ENCODE data around the gene TAL2.

The TAL2 gene

GRCh38 chr9:105639936-105640335, 22.3 kb upstream of the TAL2 start:
- Histone ChIP-seq H3K9me3 (ENCODE audit: control insufficient read depth, insufficient read depth, low read depth, low read length) (no peaks in the 10 kb centered on the region), H3K4me3 (ENCODE audit: low read depth, low read length) (no peak overlapping the region), H3K4me1 (ENCODE audit: control insufficient read depth, insufficient read depth, low read length) (no peaks in the 10 kb centered on the region), H3K36me3 (ENCODE audit: control insufficient read depth in 2 of 2, insufficient read depth in 1 of 2, low read length in 2 of 2) (peaks cover 0 to 1% of the 10 kb centered on the region in 2 experiments; a peak in 1 of 3 replicates), H3K27ac (ENCODE audit: extremely low read depth, low read depth, low read length) (no peak overlapping the region)
- CTCF ChIA-PET, result interaction anchor here (0.6 to 0.8 kb wide), 4 partner anchors 10 to 575 kb away, joined by 3 to 5 read pairs (median 4); no protein-coding TSS in a partner anchor
- TF ChIP-seq, protein P1, sequence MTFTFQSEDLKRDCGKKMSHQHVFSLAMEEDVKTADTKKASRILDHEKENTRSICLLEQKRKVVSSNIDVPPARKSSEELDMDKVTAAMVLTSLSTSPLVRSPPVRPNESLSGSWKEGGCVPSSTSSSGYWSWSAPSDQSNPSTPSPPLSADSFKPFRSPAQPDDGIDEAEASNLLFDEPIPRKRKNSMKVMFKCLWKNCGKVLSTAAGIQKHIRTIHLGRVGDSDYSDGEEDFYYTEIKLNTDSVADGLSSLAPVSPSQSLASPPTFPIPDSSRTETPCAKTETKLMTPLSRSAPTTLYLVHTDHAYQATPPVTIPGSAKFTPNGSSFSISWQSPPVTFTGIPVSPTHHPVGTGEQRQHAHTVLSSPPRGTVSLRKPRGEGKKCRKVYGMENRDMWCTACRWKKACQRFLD (tag by site-specific recombination; IDR thresholded peaks at IDR 0.05), result no peak
- TF ChIP-seq FEZF1 (tag by site-specific recombination; IDR thresholded peaks at IDR 0.05), result no peak
- no peak for TF ChIP-seq SP7 (tag by site-specific recombination; IDR thresholded peaks at IDR 0.05)
- TF ChIP-seq ZNF610 (tag by site-specific recombination; IDR thresholded peaks at IDR 0.05; ENCODE audit: borderline replicate concordance), result no peak
- TF ChIP-seq ZNF138 (tag by site-specific recombination; IDR thresholded peaks at IDR 0.05; ENCODE audit: borderline replicate concordance), result no peak
- TF ChIP-seq KLF1 (tag by site-specific recombination; IDR thresholded peaks at IDR 0.05), result no peak
- TF ChIP-seq ZNF10 (tag by site-specific recombination; IDR thresholded peaks at IDR 0.05), result no peak
- TF ChIP-seq ZNF274 (IDR thresholded peaks at IDR 0.05; ENCODE audit: low read length), result no peak
- no peak for TF ChIP-seq ZNF274 (tag by site-specific recombination; IDR thresholded peaks at IDR 0.05; ENCODE audit: borderline replicate concordance)
- TF ChIP-seq ZNF549 (tag by site-specific recombination; IDR thresholded peaks at IDR 0.05), result no peak
- TF ChIP-seq GFI1B (tag by site-specific recombination; IDR thresholded peaks at IDR 0.05), result no peak
- TF ChIP-seq PBX3 (CRISPR knock-in tag; IDR thresholded peaks at IDR 0.05), result no peak
- no peak for TF ChIP-seq ZNF670 (tag by site-specific recombination; IDR thresholded peaks at IDR 0.05; ENCODE audit: low read depth)
- no peak for TF ChIP-seq ZNF16 (tag by site-specific recombination; IDR thresholded peaks at IDR 0.05; ENCODE audit: low read depth)
- no peak for TF ChIP-seq MZF1 (tag by site-specific recombination; IDR thresholded peaks at IDR 0.05; ENCODE audit: borderline replicate concordance)
- TF ChIP-seq GLI4 (tag by site-specific recombination; IDR thresholded peaks at IDR 0.05), result no peak
- no peak for TF ChIP-seq ZNF776 (tag by site-specific recombination; IDR thresholded peaks at IDR 0.05; ENCODE audit: borderline replicate concordance)
- POLR2A ChIA-PET, result no interaction called here

GRCh38 chr9:105643795-105644194, 18.5 kb upstream of the TAL2 start:
- Histone ChIP-seq H3K36me3 (ENCODE audit: control insufficient read depth in 2 of 2, insufficient read depth in 1 of 2, low read length in 2 of 2) (no peaks in the 10 kb centered on the region), H3K27ac (ENCODE audit: extremely low read depth, low read depth, low read length) (no peak overlapping the region), H3K4me1 (ENCODE audit: control insufficient read depth, insufficient read depth, low read length) (0 out of 2 replicates have a peak, but pooled peaks cover 5% of the 10 kb centered on the region), H3K4me3 (ENCODE audit: low read depth, low read length) (no peak overlapping the region), H3K9me3 (ENCODE audit: control insufficient read depth, insufficient read depth, low read depth, low read length) (no peaks in the 10 kb centered on the region)
- POLR2A ChIA-PET, result no interaction called here
- TF ChIP-seq ZNF560 (tag by site-specific recombination; IDR thresholded peaks at IDR 0.05; ENCODE audit: borderline replicate concordance), result no peak
- TF ChIP-seq ZXDB (tag by site-specific recombination; IDR thresholded peaks at IDR 0.05), result no peak
- no peak for TF ChIP-seq ZNF404 (tag by site-specific recombination; IDR thresholded peaks at IDR 0.05)
- TF ChIP-seq CTCF (tag by site-specific recombination; IDR thresholded peaks at IDR 0.05), result no peak
- no peak for TF ChIP-seq ZNF747 (tag by site-specific recombination; IDR thresholded peaks at IDR 0.05)
- TF ChIP-seq ZNF202 (tag by site-specific recombination; IDR thresholded peaks at IDR 0.05; ENCODE audit: borderline replicate concordance), result no peak
- TF ChIP-seq, protein P2, sequence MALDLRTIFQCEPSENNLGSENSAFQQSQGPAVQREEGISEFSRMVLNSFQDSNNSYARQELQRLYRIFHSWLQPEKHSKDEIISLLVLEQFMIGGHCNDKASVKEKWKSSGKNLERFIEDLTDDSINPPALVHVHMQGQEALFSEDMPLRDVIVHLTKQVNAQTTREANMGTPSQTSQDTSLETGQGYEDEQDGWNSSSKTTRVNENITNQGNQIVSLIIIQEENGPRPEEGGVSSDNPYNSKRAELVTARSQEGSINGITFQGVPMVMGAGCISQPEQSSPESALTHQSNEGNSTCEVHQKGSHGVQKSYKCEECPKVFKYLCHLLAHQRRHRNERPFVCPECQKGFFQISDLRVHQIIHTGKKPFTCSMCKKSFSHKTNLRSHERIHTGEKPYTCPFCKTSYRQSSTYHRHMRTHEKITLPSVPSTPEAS (tag by site-specific recombination; IDR thresholded peaks at IDR 0.05), result no peak
- no peak for TF ChIP-seq SCRT1 (tag by site-specific recombination; IDR thresholded peaks at IDR 0.05; ENCODE audit: borderline replicate concordance)
- no peak for TF ChIP-seq ZNF169 (tag by site-specific recombination; IDR thresholded peaks at IDR 0.05)
- TF ChIP-seq, protein P3, sequence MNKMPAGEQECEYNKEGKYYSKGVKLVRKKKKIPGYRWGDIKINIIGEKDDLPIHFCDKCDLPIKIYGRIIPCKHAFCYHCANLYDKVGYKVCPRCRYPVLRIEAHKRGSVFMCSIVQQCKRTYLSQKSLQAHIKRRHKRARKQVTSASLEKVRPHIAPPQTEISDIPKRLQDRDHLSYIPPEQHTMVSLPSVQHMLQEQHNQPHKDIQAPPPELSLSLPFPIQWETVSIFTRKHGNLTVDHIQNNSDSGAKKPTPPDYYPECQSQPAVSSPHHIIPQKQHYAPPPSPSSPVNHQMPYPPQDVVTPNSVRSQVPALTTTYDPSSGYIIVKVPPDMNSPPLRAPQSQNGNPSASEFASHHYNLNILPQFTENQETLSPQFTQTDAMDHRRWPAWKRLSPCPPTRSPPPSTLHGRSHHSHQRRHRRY (tag by site-specific recombination; IDR thresholded peaks at IDR 0.05), result no peak
- TF ChIP-seq ZNF133 (tag by site-specific recombination; IDR thresholded peaks at IDR 0.05), result no peak
- CTCF ChIA-PET, result interaction anchor here (0.7 kb wide), 2 partner anchors 54 to 83 kb away, joined by 3 to 4 read pairs; no protein-coding TSS in a partner anchor
